ENCODE results near the gene PRPF4. TPM values are rescaled to one million over a fixed set of nuclear protein-coding genes. Genes with fewer than 3 reads are reported as not detected.

The PRPF4 gene
- total RNA-seq, 4 donors from 2014 or later: 5.0 to 13.7 (median 9.6) TPM

GRCh38 chr9:113269355-113269754 lies 6.1 kb upstream of the PRPF4 start:
- no peak for TF ChIP-seq EP300 (IDR thresholded peaks at IDR 0.05; ENCODE audit: low read depth)
- no peak for TF ChIP-seq POLR2A (IDR thresholded peaks at IDR 0.05)
- no peak for TF ChIP-seq POLR2AphosphoS5 (IDR thresholded peaks at IDR 0.05)
- TF ChIP-seq CTCF (IDR thresholded peaks at IDR 0.05): no peak
- Histone ChIP-seq H3K4me1 (peaks cover 3 to 32% (median 9%) of the 10 kb centered on the region in 4 donors), H3K9me3 (no peaks in the 10 kb centered on the region), H3K27me3 (no peaks in the 10 kb centered on the region), H3K27ac (peak overlapping the region in 3 of 4 donors; percentile 3 to 27 (median 6)), H3K36me3 (peaks cover 0 to 32% (median 14%) of the 10 kb centered on the region in 4 donors), H3K4me3 (no peak overlapping the region)
- intact Hi-C loops (cut with DNase I; ENCODE audit: low total_unique reads): no loop called here
- in situ Hi-C loops (cut with MboI; ENCODE audit: low pct_ligation_motif_present in 1 of 4, low pct_unique_long_range_greater_than_20kb in 1 of 4, low sequenced_read_pairs in 3 of 4): no loop called here
- no peak for DNase-seq
- 55 to 68% methylated on average over 2 of the region's 2 CpGs for WGBS, 2 donors (ENCODE audit: low coverage in 1 of 2)

DNA sequence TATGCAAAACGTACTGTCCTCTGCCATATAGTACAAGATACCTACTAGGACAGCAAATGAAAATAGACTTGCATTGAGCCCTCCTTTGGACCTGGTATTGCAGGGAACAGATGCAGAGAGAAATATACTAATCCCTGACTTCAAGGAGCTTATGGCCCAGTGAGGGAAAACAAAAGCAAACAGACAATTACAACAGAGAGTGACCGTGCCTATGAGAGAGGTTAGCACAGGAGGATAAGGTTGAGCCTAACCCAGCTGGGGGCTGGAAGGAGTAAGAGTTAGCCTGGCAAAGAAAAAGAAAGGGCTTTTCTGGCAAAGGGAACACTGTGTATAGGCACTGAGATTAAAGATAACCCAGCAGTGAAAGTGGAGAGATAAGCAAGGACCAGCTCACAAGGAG lies 5.6 kb upstream of the PRPF4 start:
- Histone ChIP-seq H3K4me1 (peaks cover 3 to 35% (median 9%) of the 10 kb centered on the region in 4 donors), H3K27ac (peak overlapping the region in 2 of 4 donors; percentile 3 to 27), H3K4me3 (no peak overlapping the region), H3K27me3 (no peaks in the 10 kb centered on the region), H3K36me3 (peaks cover 0 to 32% (median 14%) of the 10 kb centered on the region in 4 donors), H3K9me3 (no peaks in the 10 kb centered on the region)
- intact Hi-C loops (cut with DNase I; ENCODE audit: low total_unique reads) (no loop called here), in situ Hi-C loops (cut with MboI; ENCODE audit: low pct_ligation_motif_present in 1 of 4, low pct_unique_long_range_greater_than_20kb in 1 of 4, low sequenced_read_pairs in 3 of 4) (loop anchor here in 3 of 4 donors (10.0 kb wide), 2 partner anchors 135 to 385 kb away; partner anchors contain the start of gene ALAD (in 3 of the 3))
- TF ChIP-seq POLR2A (IDR thresholded peaks at IDR 0.05) (no peak), CTCF (IDR thresholded peaks at IDR 0.05) (no peak), EP300 (IDR thresholded peaks at IDR 0.05; ENCODE audit: low read depth) (no peak), POLR2AphosphoS5 (IDR thresholded peaks at IDR 0.05) (no peak)
- DNase-seq: no peak
- WGBS, 2 donors (ENCODE audit: low coverage in 1 of 2): 52 to 70% methylated on average over 2 of the region's 2 CpGs

- no peak for DNase-seq
- H3K27me3 ChIP-seq: no peaks in the 10 kb centered on the region
- in situ Hi-C loops (cut with MboI; ENCODE audit: low pct_ligation_motif_present in 1 of 4, low pct_unique_long_range_greater_than_20kb in 1 of 4, low sequenced_read_pairs in 3 of 4): loop anchor here in 3 of 4 donors (10.0 kb wide), 2 partner anchors 130 to 380 kb away; partner anchors contain the start of gene ALAD (in 3 of the 3)
- peaks cover 0 to 41% (median 17%) of the 10 kb centered on the region in 4 donors for H3K36me3 ChIP-seq
- H3K27ac ChIP-seq: peak overlapping the region; percentile 88 to 94 (median 90)
- intact Hi-C loops (cut with DNase I; ENCODE audit: low total_unique reads): no loop called here
- peak overlapping the region; percentile 51 to 85 (median 56) for H3K4me3 ChIP-seq
- WGBS, 2 donors (ENCODE audit: low coverage in 1 of 2): 0% methylated on average over 7 to 15 of the region's 15 CpGs
- no peaks in the 10 kb centered on the region for H3K9me3 ChIP-seq
- peaks cover 8 to 41% (median 12%) of the 10 kb centered on the region in 4 donors for H3K4me1 ChIP-seq
- TF ChIP-seq POLR2AphosphoS5 (IDR thresholded peaks at IDR 0.05): peak in 1 of 3 donors; percentile 15
- TF ChIP-seq EP300 (IDR thresholded peaks at IDR 0.05; ENCODE audit: low read depth): no peak
- TF ChIP-seq CTCF (IDR thresholded peaks at IDR 0.05): peak; percentile 72 to 88 (median 78)
These were observed 843 bp upstream of the PRPF4 start for GRCh38 chr9:113274474-113275156.

- no peak overlapping the region for H3K4me3 ChIP-seq
- no peak overlapping the region for H3K27ac ChIP-seq
- H3K9me3 ChIP-seq: no peaks in the 10 kb centered on the region
- in situ Hi-C loops (cut with MboI; ENCODE audit: low pct_ligation_motif_present in 1 of 4, low pct_unique_long_range_greater_than_20kb in 1 of 4, low sequenced_read_pairs in 3 of 4) (loop anchor here in 3 of 4 donors (10.0 kb wide), 2 partner anchors 126 to 376 kb away; partner anchors contain the start of gene ALAD (in 3 of the 3)), intact Hi-C loops (cut with DNase I; ENCODE audit: low total_unique reads) (no loop called here)
- 87 to 89% methylated on average over 4 of the region's 4 CpGs for WGBS, 2 donors (ENCODE audit: low coverage in 1 of 2)
- TF ChIP-seq EP300 (IDR thresholded peaks at IDR 0.05; ENCODE audit: low read depth) (no peak), POLR2A (IDR thresholded peaks at IDR 0.05) (no peak), POLR2AphosphoS5 (IDR thresholded peaks at IDR 0.05) (no peak), CTCF (IDR thresholded peaks at IDR 0.05) (no peak)
- H3K27me3 ChIP-seq: no peaks in the 10 kb centered on the region
- H3K4me1 ChIP-seq: peaks cover 7 to 33% (median 12%) of the 10 kb centered on the region in 4 donors
- peaks cover 0 to 52% (median 21%) of the 10 kb centered on the region in 4 donors for H3K36me3 ChIP-seq
- no peak for DNase-seq
These were observed 3.4 kb downstream of the PRPF4 start for GRCh38 chr9:113278840-113279239.
